Femur (tissue), 1 donor: Measurements from ENCODE around the gene LAMA2.

ENCODE experiments used
- DNase-seq: peaks from one replicate; pipeline ENCODE4 v3.0.0-alpha.2; 2017

LAMA2 gene

GRCh38 chr6:128882991-128883611 is at the start of gene LAMA2:
TSS of gene LAMA2 (plus strand) at chr6:128883138. CDS start at chr6:128883246, 108 bp downstream.
- peak; percentile 93 for DNase-seq

GRCh38 chr6:128836761-128837160 is 46.2 kb upstream of the LAMA2 start:
- no peak for DNase-seq

- no peak for DNase-seq
These were observed 41.4 kb upstream of the LAMA2 start for GRCh38 chr6:128841518-128841917.

GRCh38 chr6:128844598-128844997 is 38.3 kb upstream of the LAMA2 start:
- no peak for DNase-seq

- DNase-seq, result no peak
These were observed 35.3 kb upstream of the LAMA2 start for GRCh38 chr6:128847431-128848210.

- no peak for DNase-seq
These were observed 34.6 kb upstream of the LAMA2 start for GRCh38 chr6:128848212-128848935.

- DNase-seq, result no peak
These were observed 27.3 kb upstream of the LAMA2 start for GRCh38 chr6:128855581-128856085.

- DNase-seq, result no peak
These were observed 25.1 kb upstream of the LAMA2 start for GRCh38 chr6:128857806-128858205.

GRCh38 chr6:128860782-128861181 is 22.2 kb upstream of the LAMA2 start:
- no peak for DNase-seq

- no peak for DNase-seq
These were observed 19.0 kb upstream of the LAMA2 start for GRCh38 chr6:128863983-128864382.

GRCh38 chr6:128870746-128871145 is 12.2 kb upstream of the LAMA2 start:
- no peak for DNase-seq

GRCh38 chr6:128874863-128875262 is 8.1 kb upstream of the LAMA2 start:
- DNase-seq, result no peak

GRCh38 chr6:128882560-128882959 is 378 bp upstream of the LAMA2 start:
- DNase-seq, result peak; percentile 23

GRCh38 chr6:128883906-128884305 is 968 bp downstream of the LAMA2 start:
- DNase-seq, result no peak

GRCh38 chr6:128885381-128885780 is 2.4 kb downstream of the LAMA2 start:
- no peak for DNase-seq

- no peak for DNase-seq
These were observed 3.8 kb downstream of the LAMA2 start for GRCh38 chr6:128886706-128887105.

GRCh38 chr6:128888444-128889175 is 5.7 kb downstream of the LAMA2 start:
- no peak for DNase-seq

- DNase-seq, result no peak
These were observed 6.9 kb downstream of the LAMA2 start for GRCh38 chr6:128889870-128890269.

GRCh38 chr6:128892079-128892478 is 9.1 kb downstream of the LAMA2 start:
- DNase-seq, result no peak

- no peak for DNase-seq
These were observed 16.6 kb downstream of the LAMA2 start for GRCh38 chr6:128899341-128900050.

GRCh38 chr6:128903715-128904114 is 20.8 kb downstream of the LAMA2 start:
- no peak for DNase-seq

GRCh38 chr6:128914051-128914450 is 31.1 kb downstream of the LAMA2 start:
- no peak for DNase-seq
